K562 (cell line): ENCODE results near the gene LTA. TPM values are rescaled to one million over a fixed set of nuclear protein-coding genes. Genes with fewer than 3 reads are reported as not detected.
A peak's percentile ranks its signal among the peaks of the same experiment; 100 is the strongest.

ENCODE experiments used
- CCAR2 ChIP-seq: fragments of 200-400 bp; formaldehyde crosslinking; IDR thresholded peaks from 2 replicates; pipeline ENCODE4 v1.6.1; 2017; ENCODE audit warnings: mild to moderate bottlenecking, low read depth, low read length
- CHD2 ChIP-seq: IDR thresholded peaks from 2 replicates; pipeline ENCODE4 v1.6.1; 2011; ENCODE audit warnings: low read depth, low read length
- ETV6 ChIP-seq, 3 experiments: fragments of 150-350 bp in 1 of 3; sonication (generic) in 1 of 3; formaldehyde crosslinking in 1 of 3; IDR thresholded peaks; 2 replicates each; pipeline versions ENCODE4 v1.6.1 to v1.8.0; 2014 to 2022; ENCODE audit warnings: borderline replicate concordance in 2 of 3, low read depth in 2 of 3, antibody characterized with exemption in 1 of 3, low read length in 1 of 3, mild to moderate bottlenecking in 1 of 3, missing genetic modification reagents in 1 of 3
- FOXP1 ChIP-seq: sonication (generic); formaldehyde crosslinking; IDR thresholded peaks from 2 replicates; pipeline ENCODE4 v1.8.0; 2022; ENCODE audit warnings: mild to moderate bottlenecking, missing genetic modification reagents
- GTF2E2 ChIP-seq: fragments of 200-800 bp; sonication (Bioruptor generic); IDR thresholded peaks from 2 replicates; pipeline ENCODE4 v1.6.1; 2016; ENCODE audit warnings: missing genetic modification characterization, missing compliant biosample characterization
- HDAC3 ChIP-seq: fragments of 450-650 bp; IDR thresholded peaks from 2 replicates; pipeline ENCODE4 v1.6.1; 2018; ENCODE audit warnings: borderline replicate concordance, mild to moderate bottlenecking, moderate library complexity; ENCODE audit not compliant: partially characterized antibody
- JUN ChIP-seq, 2 experiments: sonication (generic) in 1 of 2; formaldehyde crosslinking in 1 of 2; IDR thresholded peaks; 2 replicates each; pipeline versions ENCODE4 v1.6.1 to v1.8.0; 2012 to 2022; ENCODE audit warnings: borderline replicate concordance in 2 of 2, mild to moderate bottlenecking in 2 of 2, improper control_type of control experiment in 1 of 2, low read depth in 1 of 2, low read length in 1 of 2, missing genetic modification reagents in 1 of 2
- KAT7 ChIP-seq: sonication (generic); formaldehyde crosslinking; IDR thresholded peaks from 2 replicates; pipeline ENCODE4 v1.8.0; 2022; ENCODE audit warnings: missing genetic modification reagents, mild to moderate bottlenecking, borderline replicate concordance
- KAT8 ChIP-seq: fragments of 450-650 bp; IDR thresholded peaks from 2 replicates; pipeline ENCODE4 v1.6.1; 2016; ENCODE audit warnings: low read depth, mild to moderate bottlenecking
- MAZ ChIP-seq, 2 experiments: fragments of 450-650 bp in 1 of 2; sonication (generic) in 1 of 2; formaldehyde crosslinking; IDR thresholded peaks in 1 of 2; conservative IDR thresholded peaks in 1 of 2; 2 replicates each; pipeline versions ENCODE4 v1.4.0 to v1.5.0; 2020; ENCODE audit warnings: mild to moderate bottlenecking in 1 of 2, missing genetic modification reagents in 1 of 2
- NCOR1 ChIP-seq: fragments of 450-650 bp; IDR thresholded peaks from 2 replicates; pipeline ENCODE4 v1.6.1; 2016; ENCODE audit warnings: mild to moderate bottlenecking, moderate library complexity
- RBBP5 ChIP-seq: fragments of 200-600 bp; sonication (generic); IDR thresholded peaks from 2 replicates; pipeline ENCODE4 v1.6.1; 2012; ENCODE audit warnings: borderline replicate concordance, mild to moderate bottlenecking, low read length, control low read depth, inconsistent platforms; ENCODE audit not compliant: insufficient read depth, poor library complexity, severe bottlenecking
- SMC3 ChIP-seq: conservative IDR thresholded peaks from 2 replicates; pipeline ENCODE4 v1.6.1; 2011; ENCODE audit warnings: low read depth, low read length, improper control_type of control experiment; ENCODE audit not compliant: insufficient read depth
- TCF3 ChIP-seq: sonication (generic); formaldehyde crosslinking; IDR thresholded peaks from 2 replicates; pipeline ENCODE4 v1.4.0; 2020; ENCODE audit warnings: mild to moderate bottlenecking, missing genetic modification reagents
- ZBTB7A ChIP-seq: IDR thresholded peaks from 2 replicates; pipeline ENCODE4 v1.6.1; 2011; ENCODE audit warnings: low read depth, mild to moderate bottlenecking, low read length, moderate library complexity, borderline replicate concordance; ENCODE audit not compliant: control insufficient read depth
- ZNF717 ChIP-seq: fragments of 250-450 bp; sonication (Bioruptor Pico); IDR thresholded peaks from 2 replicates; pipeline ENCODE4 v1.5.0; 2021
- polyA plus RNA-seq, 8 experiments: library from polyadenylated mRNA; depleted of rRNA in 4 of 8; stranded (reverse) in 5 of 8; unstranded in 3 of 8; fragments of >200 nt; fragmentation: Nextera tagmentation in 2 of 8; fragmentation: Illumina TruSeq in 1 of 8; extraction: Ambion mirVana in 2 of 8; extraction: Trizol in 1 of 8; gene quantifications; 2 replicates each; pipeline versions ENCODE4 v1.2.1 to v1.2.3, GENCODE V29; 2011 to 2014; ENCODE audit warnings: inconsistent platforms in 1 of 8, missing spikeins in 1 of 8
- total RNA-seq, 7 experiments: library from RNA; depleted of rRNA in 6 of 7; stranded (reverse); fragments of >200 nt in 6 of 7; fragmentation: Illumina TruSeq in 2 of 7; extraction: Trizol in 2 of 7; gene quantifications; 2 replicates each; pipeline versions ENCODE4 v1.2.1 to v1.2.3, GENCODE V29; 2011 to 2021; ENCODE audit warnings: low replicate concordance in 1 of 7
- TF ChIP-seq, protein P1 (sequence below): sonication (generic); formaldehyde crosslinking; IDR thresholded peaks from 2 replicates; pipeline ENCODE4 v1.8.0; 2023; ENCODE audit warnings: mild to moderate bottlenecking, missing genetic modification reagents
- TF ChIP-seq, protein P2 (sequence below), 2 experiments: IDR thresholded peaks; 2 replicates each; pipeline ENCODE4 v1.6.1; 2011; ENCODE audit warnings: borderline replicate concordance in 1 of 2, control low read depth in 1 of 2, low read depth in 1 of 2, low read length in 1 of 2, mild to moderate bottlenecking in 1 of 2, mixed read lengths in 1 of 2, moderate library complexity in 1 of 2; ENCODE audit not compliant: insufficient read depth in 1 of 2, insufficient read length in 1 of 2, poor library complexity in 1 of 2, severe bottlenecking in 1 of 2; ENCODE audit errors: extremely low read depth in 1 of 2
- TF ChIP-seq, protein P3 (sequence below): fragments of 450-650 bp; IDR thresholded peaks from 2 replicates; pipeline ENCODE4 v1.6.1; 2016; ENCODE audit warnings: antibody characterized with exemption

LTA gene
- total and polyA plus RNA-seq, 9 of the 15 experiments (the other 6 are each of a cell fraction or from before 2014, with no cell fraction given), result 0.80 TPM; not detected in 8

DNA sequence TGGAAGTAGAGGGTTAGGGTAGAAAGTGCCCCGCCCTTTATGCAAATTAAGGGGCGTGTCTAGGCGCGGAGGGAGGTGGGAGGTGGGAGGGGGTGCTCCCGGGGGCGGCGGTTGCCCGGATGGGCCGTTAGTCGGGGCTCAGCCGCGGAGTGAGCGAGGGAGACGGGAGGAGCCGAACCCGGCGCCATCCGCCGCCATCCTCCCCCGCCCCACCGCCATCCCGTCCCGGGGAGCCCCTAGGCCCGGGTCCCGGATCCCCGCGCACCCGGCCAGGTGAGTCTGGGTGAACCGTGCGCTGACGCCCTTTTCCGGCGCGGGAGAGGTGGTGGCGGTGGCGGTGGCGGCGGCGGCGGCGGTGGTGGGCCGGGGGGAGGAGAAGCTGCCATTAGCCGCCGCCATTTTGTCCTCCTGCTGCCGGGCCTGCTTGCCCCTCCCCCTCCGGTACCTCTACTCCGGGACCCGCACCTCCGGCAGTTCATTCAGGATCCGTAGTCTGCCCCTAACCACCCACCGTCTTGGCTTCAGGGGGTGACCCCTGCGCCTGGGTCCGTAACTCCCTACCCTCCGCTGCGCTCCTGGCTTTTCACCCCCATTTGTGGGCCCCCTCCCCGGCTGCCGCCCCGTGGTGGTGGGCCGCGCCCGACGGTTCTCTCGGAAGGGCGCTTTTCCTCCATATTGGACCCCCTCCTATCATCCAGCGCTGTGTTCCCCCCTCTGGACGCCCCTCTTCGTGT lies 48.7 kb downstream of the LTA start, which contains the start of gene PRRC2A (continued):
- TF ChIP-seq CHD2, result peak; percentile 59
- TF ChIP-seq KAT8, result peak; percentile 78
- TF ChIP-seq CCAR2, result no peak
- peak; percentile 97 to 99 for TF ChIP-seq MAZ (CRISPR knock-in tag; conservative IDR thresholded peaks at IDR 0.05 in 1 of 2, IDR thresholded peaks at IDR 0.05 in 1 of 2)
- TF ChIP-seq, protein P1, sequence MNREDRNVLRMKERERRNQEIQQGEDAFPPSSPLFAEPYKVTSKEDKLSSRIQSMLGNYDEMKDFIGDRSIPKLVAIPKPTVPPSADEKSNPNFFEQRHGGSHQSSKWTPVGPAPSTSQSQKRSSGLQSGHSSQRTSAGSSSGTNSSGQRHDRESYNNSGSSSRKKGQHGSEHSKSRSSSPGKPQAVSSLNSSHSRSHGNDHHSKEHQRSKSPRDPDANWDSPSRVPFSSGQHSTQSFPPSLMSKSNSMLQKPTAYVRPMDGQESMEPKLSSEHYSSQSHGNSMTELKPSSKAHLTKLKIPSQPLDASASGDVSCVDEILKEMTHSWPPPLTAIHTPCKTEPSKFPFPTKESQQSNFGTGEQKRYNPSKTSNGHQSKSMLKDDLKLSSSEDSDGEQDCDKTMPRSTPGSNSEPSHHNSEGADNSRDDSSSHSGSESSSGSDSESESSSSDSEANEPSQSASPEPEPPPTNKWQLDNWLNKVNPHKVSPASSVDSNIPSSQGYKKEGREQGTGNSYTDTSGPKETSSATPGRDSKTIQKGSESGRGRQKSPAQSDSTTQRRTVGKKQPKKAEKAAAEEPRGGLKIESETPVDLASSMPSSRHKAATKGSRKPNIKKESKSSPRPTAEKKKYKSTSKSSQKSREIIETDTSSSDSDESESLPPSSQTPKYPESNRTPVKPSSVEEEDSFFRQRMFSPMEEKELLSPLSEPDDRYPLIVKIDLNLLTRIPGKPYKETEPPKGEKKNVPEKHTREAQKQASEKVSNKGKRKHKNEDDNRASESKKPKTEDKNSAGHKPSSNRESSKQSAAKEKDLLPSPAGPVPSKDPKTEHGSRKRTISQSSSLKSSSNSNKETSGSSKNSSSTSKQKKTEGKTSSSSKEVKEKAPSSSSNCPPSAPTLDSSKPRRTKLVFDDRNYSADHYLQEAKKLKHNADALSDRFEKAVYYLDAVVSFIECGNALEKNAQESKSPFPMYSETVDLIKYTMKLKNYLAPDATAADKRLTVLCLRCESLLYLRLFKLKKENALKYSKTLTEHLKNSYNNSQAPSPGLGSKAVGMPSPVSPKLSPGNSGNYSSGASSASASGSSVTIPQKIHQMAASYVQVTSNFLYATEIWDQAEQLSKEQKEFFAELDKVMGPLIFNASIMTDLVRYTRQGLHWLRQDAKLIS, result peak; percentile 95
- TF ChIP-seq, protein P2, sequence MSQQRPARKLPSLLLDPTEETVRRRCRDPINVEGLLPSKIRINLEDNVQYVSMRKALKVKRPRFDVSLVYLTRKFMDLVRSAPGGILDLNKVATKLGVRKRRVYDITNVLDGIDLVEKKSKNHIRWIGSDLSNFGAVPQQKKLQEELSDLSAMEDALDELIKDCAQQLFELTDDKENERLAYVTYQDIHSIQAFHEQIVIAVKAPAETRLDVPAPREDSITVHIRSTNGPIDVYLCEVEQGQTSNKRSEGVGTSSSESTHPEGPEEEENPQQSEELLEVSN (IDR thresholded peaks at IDR 0.05; ENCODE audit: borderline replicate concordance in 1 of 2, extremely low read depth in 1 of 2, insufficient read depth in 1 of 2, insufficient read length in 1 of 2, low read depth in 1 of 2, low read length in 1 of 2, poor library complexity in 1 of 2, severe bottlenecking in 1 of 2), result no peak
- no peak for TF ChIP-seq ETV6 (IDR thresholded peaks at IDR 0.05; ENCODE audit: borderline replicate concordance in 1 of 2, low read depth in 2 of 2, low read length in 1 of 2)
- no peak for TF ChIP-seq ETV6 (CRISPR knock-in tag; IDR thresholded peaks at IDR 0.05; ENCODE audit: borderline replicate concordance)
- TF ChIP-seq SMC3, result 0 out of 2 replicates have a peak, but pooled peaks have one; percentile 7
- TF ChIP-seq NCOR1, result peak; percentile 78
- peak; percentile 30 for TF ChIP-seq HDAC3
- TF ChIP-seq ZNF717, result peak; percentile 29; the same call in 1 of the 2 replicates
- peak; percentile 78 for TF ChIP-seq KAT7 (CRISPR knock-in tag)
- TF ChIP-seq GTF2E2 (tag), result peak; percentile 98
- peak; percentile 89 for TF ChIP-seq FOXP1 (CRISPR knock-in tag)
- TF ChIP-seq RBBP5, result peak; percentile 95
- no peak for TF ChIP-seq JUN (IDR thresholded peaks at IDR 0.05; ENCODE audit: borderline replicate concordance, low read depth, low read length)
- peak; percentile 58; the same call in 1 of the 2 replicates for TF ChIP-seq JUN (CRISPR knock-in tag; IDR thresholded peaks at IDR 0.05; ENCODE audit: borderline replicate concordance)
- TF ChIP-seq, protein P3, sequence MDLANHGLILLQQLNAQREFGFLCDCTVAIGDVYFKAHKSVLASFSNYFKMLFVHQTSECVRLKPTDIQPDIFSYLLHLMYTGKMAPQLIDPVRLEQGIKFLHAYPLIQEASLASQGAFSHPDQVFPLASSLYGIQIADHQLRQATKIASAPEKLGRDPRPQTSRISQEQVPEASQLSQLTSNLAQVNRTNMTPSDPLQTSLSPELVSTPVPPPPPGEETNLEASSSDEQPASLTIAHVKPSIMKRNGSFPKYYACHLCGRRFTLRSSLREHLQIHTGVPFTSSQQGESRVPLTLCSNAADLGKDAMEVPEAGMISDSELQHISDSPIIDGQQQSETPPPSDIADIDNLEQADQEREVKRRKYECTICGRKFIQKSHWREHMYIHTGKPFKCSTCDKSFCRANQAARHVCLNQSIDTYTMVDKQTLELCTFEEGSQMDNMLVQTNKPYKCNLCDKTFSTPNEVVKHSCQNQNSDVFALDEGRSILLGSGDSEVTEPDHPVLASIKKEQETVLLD, result peak; percentile 51; the same call in 1 of the 2 replicates
- peak; percentile 59; the same call in 1 of the 2 replicates for TF ChIP-seq ZBTB7A
- TF ChIP-seq TCF3 (CRISPR knock-in tag), result peak; percentile 21; the same call in 1 of the 2 replicates
